ENCODE measurements around the gene TBCD.

DNA sequence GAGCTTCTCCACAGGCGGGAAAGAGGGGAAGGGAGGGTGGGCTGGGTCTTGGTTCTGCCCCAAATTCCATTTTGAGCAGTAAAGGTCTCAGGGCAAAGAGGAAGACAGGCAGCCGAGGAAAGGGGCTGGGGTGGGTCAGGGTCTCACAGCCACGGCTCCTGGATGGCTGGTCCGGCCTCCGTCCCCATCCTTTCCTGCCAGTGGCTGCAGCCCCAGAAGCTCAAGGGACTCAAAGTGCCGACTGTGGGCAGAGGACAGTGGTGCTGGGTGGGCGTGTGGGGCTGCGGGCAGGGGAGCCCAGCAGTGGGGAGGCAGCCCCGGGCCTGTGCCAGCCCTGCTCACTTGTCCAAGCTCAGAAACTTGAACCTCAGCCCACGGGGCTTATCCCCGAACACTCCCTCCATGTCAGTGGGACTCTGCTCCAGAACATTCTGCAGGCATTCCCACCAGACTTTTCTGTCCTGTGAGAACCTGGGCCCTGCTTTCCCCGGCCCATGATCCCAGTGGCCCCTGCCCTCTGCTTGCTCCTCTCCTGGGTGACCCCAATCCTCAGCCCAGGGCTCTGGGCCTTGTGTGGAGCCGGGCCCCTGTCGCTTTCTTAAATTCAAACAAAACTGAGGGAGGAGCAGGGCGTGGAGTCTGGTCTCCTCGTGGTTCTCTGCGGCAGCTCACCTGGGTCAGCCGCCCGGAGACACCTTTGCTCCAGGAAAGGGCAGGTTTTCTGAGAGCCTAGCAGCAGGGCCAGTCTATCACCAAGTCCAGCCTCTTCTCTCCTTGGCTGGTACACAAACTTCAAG lies 209.7 kb downstream of the TBCD start:
- TF ChIP-seq, protein P1, sequence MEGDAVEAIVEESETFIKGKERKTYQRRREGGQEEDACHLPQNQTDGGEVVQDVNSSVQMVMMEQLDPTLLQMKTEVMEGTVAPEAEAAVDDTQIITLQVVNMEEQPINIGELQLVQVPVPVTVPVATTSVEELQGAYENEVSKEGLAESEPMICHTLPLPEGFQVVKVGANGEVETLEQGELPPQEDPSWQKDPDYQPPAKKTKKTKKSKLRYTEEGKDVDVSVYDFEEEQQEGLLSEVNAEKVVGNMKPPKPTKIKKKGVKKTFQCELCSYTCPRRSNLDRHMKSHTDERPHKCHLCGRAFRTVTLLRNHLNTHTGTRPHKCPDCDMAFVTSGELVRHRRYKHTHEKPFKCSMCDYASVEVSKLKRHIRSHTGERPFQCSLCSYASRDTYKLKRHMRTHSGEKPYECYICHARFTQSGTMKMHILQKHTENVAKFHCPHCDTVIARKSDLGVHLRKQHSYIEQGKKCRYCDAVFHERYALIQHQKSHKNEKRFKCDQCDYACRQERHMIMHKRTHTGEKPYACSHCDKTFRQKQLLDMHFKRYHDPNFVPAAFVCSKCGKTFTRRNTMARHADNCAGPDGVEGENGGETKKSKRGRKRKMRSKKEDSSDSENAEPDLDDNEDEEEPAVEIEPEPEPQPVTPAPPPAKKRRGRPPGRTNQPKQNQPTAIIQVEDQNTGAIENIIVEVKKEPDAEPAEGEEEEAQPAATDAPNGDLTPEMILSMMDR (IDR thresholded peaks at IDR 0.05): no peak
- TF ChIP-seq POLR2A (IDR thresholded peaks at IDR 0.05): no peak
